MM.1S (cell line): ENCODE results near the gene CYSRT1.

Experiments
- DNase-seq: peaks from one replicate; pipeline ENCODE4 v3.0.0-alpha.2; 2015
- H2AFZ ChIP-seq: fragments of 300-600 bp; sonication (generic); 2 replicates; pipeline ENCODE4 v1.6.0; 2016; ENCODE audit warnings: antibody characterized with exemption, low read length
- H3F3A ChIP-seq: fragments of 300-600 bp; sonication (generic); 2 replicates; pipeline ENCODE4 v1.6.1; 2016; ENCODE audit warnings: mild to moderate bottlenecking, antibody characterized with exemption, low read length, moderate library complexity, mixed read lengths; ENCODE audit not compliant: insufficient read depth
- H3K27ac ChIP-seq: fragments of 300-600 bp; sonication (generic); 2 replicates; pipeline ENCODE4 v1.5.1; 2016; ENCODE audit warnings: mild to moderate bottlenecking, low read length
- H3K27me3 ChIP-seq: fragments of 300-600 bp; sonication (generic); replicated peaks from 2 replicates; pipeline ENCODE4 v1.6.0; 2016; ENCODE audit warnings: low read length; ENCODE audit not compliant: insufficient read depth
- H3K36me3 ChIP-seq: fragments of 300-600 bp; sonication (generic); replicated peaks from 2 replicates; pipeline ENCODE4 v1.6.1; 2016; ENCODE audit warnings: mild to moderate bottlenecking, low read length, mixed read lengths; ENCODE audit not compliant: insufficient read depth
- H3K4me1 ChIP-seq: fragments of 300-600 bp; sonication (generic); 2 replicates; pipeline ENCODE4 v1.6.1; 2016; ENCODE audit warnings: low read length, mixed read lengths
- H3K4me2 ChIP-seq: fragments of 300-600 bp; sonication (generic); 2 replicates; pipeline ENCODE4 v1.6.0; 2016; ENCODE audit warnings: low read depth, low read length
- H3K4me3 ChIP-seq: fragments of 300-600 bp; sonication (generic); 2 replicates; pipeline ENCODE4 v1.5.1; 2016; ENCODE audit warnings: low read length, mixed read lengths
- H3K79me2 ChIP-seq: fragments of 300-600 bp; sonication (generic); 2 replicates; pipeline ENCODE4 v1.6.1; 2016; ENCODE audit warnings: mixed run types, low read length, mixed read lengths
- H3K9ac ChIP-seq: fragments of 300-600 bp; sonication (generic); 2 replicates; pipeline ENCODE4 v1.6.1; 2016; ENCODE audit warnings: low read length, mixed read lengths
- H3K9me2 ChIP-seq: fragments of 300-600 bp; sonication (generic); replicated peaks from 2 replicates; pipeline ENCODE4 v1.6.1; 2016; ENCODE audit warnings: mild to moderate bottlenecking, low read length, mixed read lengths; ENCODE audit not compliant: insufficient read depth
- H3K9me3 ChIP-seq: fragments of 300-600 bp; sonication (generic); replicated peaks from 2 replicates; pipeline ENCODE4 v1.6.1; 2016; ENCODE audit warnings: mild to moderate bottlenecking, low read length, mixed read lengths; ENCODE audit not compliant: insufficient read depth
- H4K20me1 ChIP-seq: fragments of 300-600 bp; sonication (generic); 2 replicates; pipeline ENCODE4 v1.6.1; 2016; ENCODE audit warnings: mild to moderate bottlenecking, low read length, moderate library complexity, mixed read lengths; ENCODE audit not compliant: insufficient read depth
- CTCF ChIP-seq: fragments of 300-600 bp; sonication (generic); IDR thresholded peaks from 2 replicates; pipeline ENCODE4 v1.5.1; 2016; ENCODE audit warnings: antibody characterized with exemption, low read length, mixed read lengths
- EZH2 ChIP-seq: fragments of 300-600 bp; sonication (generic); optimal IDR thresholded peaks from 2 replicates; pipeline ENCODE3; 2017; ENCODE audit warnings: low read depth, mild to moderate bottlenecking, antibody characterized with exemption, low read length, mixed read lengths
- EZH2phosphoT487 ChIP-seq: fragments of 300-600 bp; sonication (generic); IDR thresholded peaks from 2 replicates; pipeline ENCODE4 v1.6.1; 2018; ENCODE audit warnings: antibody characterized with exemption, low read length

The CYSRT1 gene

GRCh38 chr9:137231372-137232039 is 6.5 kb downstream of the CYSRT1 start:
- H3K9me3 ChIP-seq: no peaks in the 10 kb centered on the region
- H3K79me2 ChIP-seq: no peaks in the 10 kb centered on the region
- H4K20me1 ChIP-seq: no peaks in the 10 kb centered on the region
- 0 out of 2 replicates have a peak, but pooled peaks cover 5% of the 10 kb centered on the region for H3K4me1 ChIP-seq
- no peak for DNase-seq
- no peaks in the 10 kb centered on the region for H3K9me2 ChIP-seq
- peaks cover 77% of the 10 kb centered on the region for H3K27me3 ChIP-seq
- H3K27ac ChIP-seq: no peak overlapping the region
- no peak overlapping the region for H3K9ac ChIP-seq
- H3F3A ChIP-seq: no peaks in the 10 kb centered on the region
- no peaks in the 10 kb centered on the region for H3K36me3 ChIP-seq
- TF ChIP-seq CTCF: no peak
- TF ChIP-seq EZH2: no peak
- no peak for TF ChIP-seq EZH2phosphoT487
- H3K4me2 ChIP-seq: no peak overlapping the region
- H2AFZ ChIP-seq: no peak overlapping the region
- H3K4me3 ChIP-seq: no peak overlapping the region

- Histone ChIP-seq H3K4me3 (no peak overlapping the region), H3K4me2 (no peak overlapping the region), H3K4me1 (peaks cover 9% of the 10 kb centered on the region; the same call in 1 of the 2 replicates), H3F3A (no peaks in the 10 kb centered on the region), H3K9me3 (no peaks in the 10 kb centered on the region), H3K9me2 (no peaks in the 10 kb centered on the region), H3K9ac (no peak overlapping the region), H3K27me3 (peaks cover 77% of the 10 kb centered on the region), H3K27ac (no peak overlapping the region), H4K20me1 (no peaks in the 10 kb centered on the region), H3K79me2 (no peaks in the 10 kb centered on the region), H3K36me3 (no peaks in the 10 kb centered on the region), H2AFZ (no peak overlapping the region)
- TF ChIP-seq CTCF: no peak
- no peak for TF ChIP-seq EZH2phosphoT487
- TF ChIP-seq EZH2: no peak
- DNase-seq: no peak
Measured at GRCh38 chr9:137232101-137232500, 7.1 kb downstream of the CYSRT1 start.

- no peak for TF ChIP-seq EZH2
- Histone ChIP-seq H3K79me2 (no peaks in the 10 kb centered on the region), H3K9me3 (no peaks in the 10 kb centered on the region), H2AFZ (no peak overlapping the region), H3K27ac (no peak overlapping the region), H3F3A (no peaks in the 10 kb centered on the region), H3K9me2 (no peaks in the 10 kb centered on the region), H3K27me3 (peaks cover 77% of the 10 kb centered on the region), H3K9ac (no peak overlapping the region), H3K4me2 (no peak overlapping the region), H3K36me3 (no peaks in the 10 kb centered on the region), H4K20me1 (no peaks in the 10 kb centered on the region), H3K4me3 (no peak overlapping the region), H3K4me1 (peaks cover 9% of the 10 kb centered on the region; the same call in 1 of the 2 replicates)
- DNase-seq: no peak
Measured at GRCh38 chr9:137232510-137232909, 7.5 kb downstream of the CYSRT1 start.
